Measurements from ENCODE around the gene F2.

Gene F2

GRCh38 chr11:46673713-46674462 is 45.1 kb upstream of the F2 start:
- no peak overlapping the region for H3K27ac ChIP-seq
- H3K9ac ChIP-seq, result no peak overlapping the region
- H3K27me3 ChIP-seq (ENCODE audit: insufficient read depth, low read depth), result no peaks in the 10 kb centered on the region
- H3K4me2 ChIP-seq, result no peak overlapping the region
- no peaks in the 10 kb centered on the region for H3K79me2 ChIP-seq (ENCODE audit: insufficient read depth, low read depth)
- H2AFZ ChIP-seq (ENCODE audit: low read depth), result no peak overlapping the region
- H3K36me3 ChIP-seq (ENCODE audit: insufficient read depth), result no peaks in the 10 kb centered on the region
- H3K4me1 ChIP-seq (ENCODE audit: low read depth, poor library complexity, severe bottlenecking), result peaks cover 49% of the 10 kb centered on the region
- H3K4me3 ChIP-seq (IDR thresholded peaks at IDR 0.05; ENCODE audit: insufficient read depth, low read depth, low read length), result no peak overlapping the region
- H4K20me1 ChIP-seq (ENCODE audit: insufficient read depth), result no peaks in the 10 kb centered on the region
- TF ChIP-seq CTCF (conservative IDR thresholded peaks at IDR 0.05; ENCODE audit: low read depth, low read length), result no peak

- no peaks in the 10 kb centered on the region for H3K27me3 ChIP-seq (ENCODE audit: insufficient read depth, low read depth)
- H4K20me1 ChIP-seq (ENCODE audit: insufficient read depth), result no peaks in the 10 kb centered on the region
- no peak overlapping the region for H3K4me3 ChIP-seq (IDR thresholded peaks at IDR 0.05; ENCODE audit: insufficient read depth, low read depth, low read length)
- TF ChIP-seq CTCF (conservative IDR thresholded peaks at IDR 0.05; ENCODE audit: low read depth, low read length), result no peak
- H3K4me1 ChIP-seq (ENCODE audit: low read depth, poor library complexity, severe bottlenecking), result peaks cover 41% of the 10 kb centered on the region
- H3K79me2 ChIP-seq (ENCODE audit: insufficient read depth, low read depth), result no peaks in the 10 kb centered on the region
- H3K4me2 ChIP-seq, result no peak overlapping the region
- no peak overlapping the region for H3K9ac ChIP-seq
- H3K36me3 ChIP-seq (ENCODE audit: insufficient read depth), result no peaks in the 10 kb centered on the region
- no peak overlapping the region for H3K27ac ChIP-seq
- H2AFZ ChIP-seq (ENCODE audit: low read depth), result no peak overlapping the region
Measured at GRCh38 chr11:46674463-46675287, 44.3 kb upstream of the F2 start.

GRCh38 chr11:46675288-46675851 is 43.6 kb upstream of the F2 start:
- no peak overlapping the region for H3K27ac ChIP-seq
- no peak overlapping the region for H2AFZ ChIP-seq (ENCODE audit: low read depth)
- no peaks in the 10 kb centered on the region for H3K79me2 ChIP-seq (ENCODE audit: insufficient read depth, low read depth)
- no peaks in the 10 kb centered on the region for H3K27me3 ChIP-seq (ENCODE audit: insufficient read depth, low read depth)
- no peak for TF ChIP-seq CTCF (conservative IDR thresholded peaks at IDR 0.05; ENCODE audit: low read depth, low read length)
- no peaks in the 10 kb centered on the region for H3K36me3 ChIP-seq (ENCODE audit: insufficient read depth)
- no peak overlapping the region for H3K9ac ChIP-seq
- H3K4me2 ChIP-seq, result no peak overlapping the region
- H3K4me1 ChIP-seq (ENCODE audit: low read depth, poor library complexity, severe bottlenecking), result peaks cover 34% of the 10 kb centered on the region
- no peaks in the 10 kb centered on the region for H4K20me1 ChIP-seq (ENCODE audit: insufficient read depth)
- H3K4me3 ChIP-seq (IDR thresholded peaks at IDR 0.05; ENCODE audit: insufficient read depth, low read depth, low read length), result no peak overlapping the region

GRCh38 chr11:46675949-46676348 is 43.1 kb upstream of the F2 start:
- no peaks in the 10 kb centered on the region for H3K27me3 ChIP-seq (ENCODE audit: insufficient read depth, low read depth)
- H3K36me3 ChIP-seq (ENCODE audit: insufficient read depth), result no peaks in the 10 kb centered on the region
- no peak overlapping the region for H3K9ac ChIP-seq
- no peak for TF ChIP-seq CTCF (conservative IDR thresholded peaks at IDR 0.05; ENCODE audit: low read depth, low read length)
- H2AFZ ChIP-seq (ENCODE audit: low read depth), result no peak overlapping the region
- peaks cover 29% of the 10 kb centered on the region for H3K4me1 ChIP-seq (ENCODE audit: low read depth, poor library complexity, severe bottlenecking)
- no peak overlapping the region for H3K27ac ChIP-seq
- no peak overlapping the region for H3K4me2 ChIP-seq
- no peaks in the 10 kb centered on the region for H3K79me2 ChIP-seq (ENCODE audit: insufficient read depth, low read depth)
- no peaks in the 10 kb centered on the region for H4K20me1 ChIP-seq (ENCODE audit: insufficient read depth)
- no peak overlapping the region for H3K4me3 ChIP-seq (IDR thresholded peaks at IDR 0.05; ENCODE audit: insufficient read depth, low read depth, low read length)
